DMS153 (cell line): ENCODE measurements around the gene RAB17.

Experiments used
- DNase-seq: peaks from one replicate; lab custom pipeline; 2025; lab: John Stamatoyannopoulos, UW

Gene RAB17

DNA sequence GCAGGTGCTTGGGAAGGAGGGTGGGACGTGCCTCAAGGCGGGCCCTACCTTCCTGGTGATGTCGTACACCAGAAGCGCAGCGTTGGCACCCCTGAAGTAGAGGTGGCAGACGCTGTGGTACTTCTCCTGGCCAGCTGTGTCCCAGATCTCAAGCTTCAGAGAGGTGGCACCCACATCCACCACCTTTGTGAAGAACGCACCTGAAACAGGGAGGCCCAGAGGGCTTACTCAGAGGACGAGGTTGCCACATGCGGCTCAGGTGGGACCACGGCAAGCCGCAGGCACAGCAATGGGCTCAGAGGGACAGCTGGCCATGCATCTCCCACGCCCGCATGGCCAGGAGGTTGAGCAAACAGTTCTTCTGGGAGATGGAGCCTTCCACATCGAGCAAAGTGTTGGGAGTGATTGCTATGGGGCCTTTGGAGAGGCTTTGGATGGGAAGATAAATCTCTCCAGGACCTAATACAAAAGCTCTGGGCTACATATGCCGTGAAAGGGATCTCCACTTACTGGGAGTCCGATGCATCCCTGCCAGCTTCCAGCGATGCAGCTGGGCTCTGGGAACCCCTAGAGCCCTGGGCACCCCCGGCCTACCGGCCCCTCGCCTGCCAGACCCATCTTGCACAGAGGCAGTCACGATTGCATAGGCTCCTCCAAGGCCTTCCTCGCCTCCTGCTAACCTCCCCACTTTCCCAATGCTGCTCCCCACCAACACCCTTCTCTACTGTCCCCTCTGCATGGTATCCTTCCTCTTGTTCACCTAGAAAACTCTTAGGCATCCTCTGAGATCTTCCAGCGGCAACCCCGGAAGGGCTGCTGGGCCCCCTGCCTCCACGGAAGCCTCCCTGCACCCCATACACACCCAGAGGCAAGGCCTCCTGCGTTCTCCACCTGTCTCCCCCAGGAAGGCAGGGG is 12.3 kb downstream of the RAB17 start:
- no peak for DNase-seq

GRCh38 chr2:237577458-237577857 is 13.1 kb downstream of the RAB17 start:
- no peak for DNase-seq

DNA sequence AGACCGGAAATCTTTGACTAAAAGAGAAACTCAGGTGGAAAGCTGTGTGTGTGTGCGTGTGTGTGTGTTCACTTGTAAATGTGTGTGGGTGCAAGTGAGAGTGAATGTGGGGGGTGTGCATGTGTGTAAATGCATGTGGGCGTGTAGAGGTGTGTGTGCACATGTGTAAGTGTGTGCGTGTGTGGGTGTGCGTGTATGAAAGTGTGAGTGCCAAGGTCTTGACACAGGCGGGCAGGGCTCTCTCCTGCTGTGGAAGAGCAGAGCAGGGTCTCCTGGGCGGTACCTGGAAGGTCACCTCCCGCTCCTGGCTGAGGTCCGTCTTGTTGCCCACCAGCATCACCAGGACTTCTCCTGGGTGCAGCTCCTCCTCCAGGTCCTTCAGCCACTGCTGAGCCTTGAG is 13.6 kb downstream of the RAB17 start:
- no peak for DNase-seq

- no peak for DNase-seq
These were observed 14.4 kb downstream of the RAB17 start for GRCh38 chr2:237575869-237576862.

GRCh38 chr2:237574894-237575868 is 15.4 kb downstream of the RAB17 start:
- DNase-seq: no peak

GRCh38 chr2:237574467-237574866 is 16.1 kb downstream of the RAB17 start:
- no peak for DNase-seq

DNA sequence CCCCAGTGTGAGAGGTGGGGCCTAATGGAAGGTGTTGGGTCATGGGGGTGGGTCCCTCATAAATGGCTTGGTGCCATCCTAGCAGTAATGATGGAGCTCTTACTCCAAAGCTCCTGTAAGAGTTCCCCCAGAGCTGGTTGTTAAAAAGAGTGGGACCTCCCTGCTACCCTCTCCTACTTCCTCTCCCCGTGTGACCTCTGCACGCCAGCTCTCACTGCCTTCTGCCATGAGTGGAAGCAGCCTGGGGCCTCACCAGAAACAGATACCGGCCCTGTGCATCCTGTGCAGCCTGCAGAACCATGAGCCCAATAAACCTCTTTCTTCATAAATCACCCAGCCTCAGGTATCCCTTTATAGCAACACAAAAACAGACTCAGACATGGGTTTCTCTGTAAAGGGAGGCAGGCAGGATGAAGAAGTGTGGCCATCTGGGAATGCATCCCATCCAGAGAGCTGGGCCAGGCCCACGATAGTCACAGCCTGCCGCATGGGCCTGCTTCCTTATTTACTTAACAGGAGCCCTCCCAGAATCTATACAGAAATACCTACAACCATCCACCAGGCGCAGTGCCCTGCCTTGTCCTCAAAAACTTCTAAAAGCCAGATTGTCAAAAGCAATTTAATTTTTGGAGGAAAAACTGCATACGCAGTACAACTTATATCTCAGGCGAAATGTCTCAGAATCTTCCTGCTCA is 16.7 kb downstream of the RAB17 start:
- no peak for DNase-seq

GRCh38 chr2:237572742-237573101 is 17.8 kb downstream of the RAB17 start:
- DNase-seq: no peak

DNA sequence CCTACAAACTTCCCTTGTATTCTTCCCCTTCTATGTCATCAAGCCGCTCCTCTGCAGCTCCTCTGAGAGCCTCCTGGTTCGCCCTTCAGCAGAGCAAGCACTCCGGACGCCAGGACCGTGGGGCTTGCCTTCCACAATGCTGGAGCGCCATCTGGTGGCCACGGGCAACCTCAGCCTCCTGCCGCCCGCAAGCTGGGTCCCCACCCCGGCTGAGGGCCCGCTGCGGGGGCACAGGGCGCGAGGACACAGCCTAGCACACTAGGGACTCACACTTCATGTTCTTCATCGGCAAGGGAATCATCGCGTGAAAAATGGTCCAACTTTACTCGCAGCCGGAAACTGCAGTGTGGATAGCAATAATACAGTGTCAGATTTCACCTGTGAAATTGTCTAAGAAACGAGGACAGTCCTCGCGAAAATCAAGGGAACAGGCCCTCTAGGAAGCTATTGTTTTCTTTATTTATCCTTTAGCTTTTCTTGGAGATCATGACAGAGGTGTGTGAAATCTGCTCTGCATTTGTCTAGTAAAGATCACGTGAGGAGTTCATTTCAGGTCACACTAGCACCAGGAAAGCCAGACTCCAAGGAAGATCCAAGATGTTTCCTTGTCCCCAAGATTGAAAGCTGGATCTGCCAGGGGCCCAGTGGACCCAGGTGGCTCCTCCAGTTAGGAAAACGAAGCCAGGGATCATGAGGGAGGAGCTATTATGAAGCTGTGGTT is 18.4 kb downstream of the RAB17 start:
- peak; percentile 69 for DNase-seq

DNA sequence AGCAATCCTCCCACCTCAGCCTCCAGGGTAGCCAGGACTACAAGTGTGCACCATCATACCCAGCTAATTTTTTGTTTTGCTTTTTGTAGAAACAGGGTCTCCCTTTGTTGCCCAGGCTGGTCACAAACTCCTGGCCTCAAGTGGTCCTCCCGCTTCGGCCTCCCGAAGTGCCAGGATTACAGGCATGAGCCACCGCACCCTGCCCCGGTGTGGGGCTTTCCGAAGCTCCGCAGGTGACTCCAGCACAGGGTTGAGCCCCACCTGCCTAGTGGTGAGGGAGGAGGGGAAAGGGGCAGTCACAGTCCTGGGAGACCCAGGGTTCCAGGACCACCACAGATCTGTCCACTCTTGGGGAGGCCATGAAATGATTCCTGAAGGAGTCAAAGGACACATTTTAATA is 19.0 kb downstream of the RAB17 start:
- DNase-seq: no peak

DNA sequence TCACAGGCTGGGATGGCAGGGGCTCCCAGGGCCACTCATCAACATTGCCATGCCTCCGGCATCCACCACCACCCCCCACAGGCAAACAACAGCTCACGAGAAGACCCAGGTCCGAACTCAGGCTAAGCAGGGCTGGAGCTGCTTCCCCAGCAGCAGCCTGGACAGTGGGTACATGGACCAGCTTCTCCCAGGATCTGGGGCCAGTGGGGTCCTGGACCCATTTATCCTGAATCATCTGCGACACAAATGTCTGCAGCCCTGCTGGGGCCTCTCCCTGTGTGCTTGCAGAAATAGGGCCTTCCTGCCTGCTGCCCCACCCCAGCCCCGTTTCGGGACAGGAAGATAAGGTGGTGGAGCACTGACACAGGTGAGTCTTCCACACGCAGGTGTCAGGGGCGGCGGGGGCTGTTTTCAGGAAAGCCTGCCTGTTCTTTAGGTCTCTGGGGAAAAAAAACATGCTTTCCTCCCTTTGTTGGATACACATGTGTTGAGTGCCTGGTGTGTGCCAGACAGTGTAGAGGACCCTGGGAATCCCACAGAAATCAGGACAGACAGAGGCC is 19.7 kb downstream of the RAB17 start:
- DNase-seq: no peak

DNA sequence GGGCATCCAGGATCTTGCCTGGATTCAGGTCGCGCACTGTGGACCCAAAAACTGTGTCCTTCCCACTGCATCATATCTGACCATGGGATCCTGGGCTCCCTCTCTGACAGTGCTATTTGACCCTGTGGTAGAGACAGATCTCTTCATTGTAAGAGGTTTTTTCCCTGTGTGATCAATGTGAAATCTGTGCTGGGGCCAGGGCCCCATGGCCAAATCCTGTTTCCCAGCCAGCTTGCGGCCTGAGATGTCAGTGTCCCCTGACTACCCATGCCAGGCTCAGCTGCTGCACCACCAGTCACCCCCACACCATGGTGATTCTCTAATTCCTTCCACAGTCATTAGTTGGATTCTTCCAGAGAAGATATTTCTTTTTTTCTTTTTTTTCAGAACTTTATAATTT is 20.6 kb downstream of the RAB17 start:
- no peak for DNase-seq

DNA sequence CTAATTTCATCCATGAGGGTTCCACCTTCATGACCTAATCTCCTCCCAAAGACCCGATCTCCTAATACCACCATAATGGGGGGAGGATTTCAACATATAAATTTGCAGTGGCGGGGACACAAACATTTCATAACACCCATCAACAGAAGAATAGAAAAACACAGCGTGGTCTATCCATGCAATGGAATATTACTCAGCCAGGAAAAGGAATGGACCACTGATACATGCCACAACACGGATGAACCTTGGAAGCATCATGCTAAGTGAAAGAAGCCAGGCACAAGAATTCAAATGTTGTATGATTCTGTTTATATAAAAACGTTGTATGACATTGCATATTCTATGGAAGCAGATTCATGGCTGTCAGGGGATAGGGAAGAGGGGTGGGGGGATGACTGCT is 21.5 kb downstream of the RAB17 start:
- no peak for DNase-seq

DNA sequence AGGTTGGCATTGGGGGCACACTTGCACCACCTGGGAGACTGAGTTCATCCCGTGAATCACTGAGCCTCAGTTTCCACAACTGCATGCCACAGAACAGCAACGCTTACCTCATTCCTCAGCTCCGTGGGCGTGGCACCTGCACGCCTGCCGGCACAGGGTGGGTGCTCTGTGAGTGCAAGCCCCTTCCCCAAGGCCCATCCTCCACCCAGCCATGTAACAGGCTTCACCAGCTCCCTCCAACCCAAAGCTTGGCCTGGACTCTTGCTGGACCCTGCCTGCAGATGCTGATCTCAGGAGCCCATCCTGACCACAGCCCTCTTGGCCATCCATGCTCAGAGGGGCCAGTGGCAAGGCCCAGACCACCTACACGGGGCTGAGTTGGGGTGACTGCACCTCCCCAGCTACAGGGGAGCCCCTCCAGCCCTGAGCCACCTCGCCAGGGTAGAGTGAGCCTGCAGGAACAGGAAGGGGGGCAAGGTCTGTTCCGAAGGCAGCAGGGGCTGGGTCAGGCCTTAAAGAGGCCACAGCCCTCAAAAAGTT is 22.3 kb downstream of the RAB17 start:
- DNase-seq: no peak

DNA sequence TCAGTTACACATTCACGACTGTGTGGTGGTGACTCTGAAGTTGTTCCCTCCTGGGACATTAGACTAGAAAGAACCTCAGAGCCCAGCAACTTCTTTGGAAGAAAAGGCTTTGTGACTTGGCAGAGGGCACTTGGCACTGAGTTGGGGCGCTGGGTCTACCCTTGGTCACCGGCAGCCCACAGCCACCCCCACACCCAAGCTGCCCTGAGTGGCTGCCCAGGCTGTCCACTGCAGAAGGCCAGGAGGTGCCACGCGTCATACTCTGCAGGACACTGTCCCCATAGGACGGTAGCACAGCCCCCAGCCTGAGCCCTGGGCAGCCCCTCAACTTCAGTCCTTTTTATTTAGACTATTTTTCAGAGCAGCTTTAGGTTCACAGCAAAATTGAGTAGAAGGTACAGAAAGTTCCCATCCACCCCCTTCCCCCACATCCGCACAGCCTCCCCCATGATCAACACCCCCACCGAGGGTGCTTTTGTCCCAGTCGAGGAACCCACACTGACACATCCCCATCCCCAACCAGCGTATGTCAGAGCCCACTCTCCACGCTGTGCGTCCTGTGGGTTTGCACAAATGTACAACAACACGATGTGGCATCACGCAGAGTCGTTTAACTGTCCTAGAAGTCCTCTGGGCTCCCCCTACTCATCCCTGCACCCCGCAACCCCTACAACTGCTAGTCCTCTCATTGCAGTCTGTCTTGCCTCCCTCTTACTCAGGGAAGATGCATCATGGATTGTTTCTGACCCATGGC is 23.1 kb downstream of the RAB17 start:
- DNase-seq: no peak

- DNase-seq: no peak
These were observed 23.9 kb downstream of the RAB17 start, which contains the start of gene PRLH for GRCh38 chr2:237566401-237567235. Gene PRLH (plus strand): TSS chr2:237566574. CDS start chr2:237566574, 0 bp downstream.

- no peak for DNase-seq
These were observed 24.6 kb downstream of the RAB17 start for GRCh38 chr2:237565974-237566373.
